8988T (cell line): ENCODE data around the gene MDC1.
"Not testable (repeated sequence)": the region's sequence is repeated elsewhere in the genome, so short reads cannot be mapped to it uniquely, and the experiment has no call there.

Source experiments
- DNase-seq: peaks from one replicate; pipeline ENCODE4 v3.0.0; 2011

MDC1 gene

DNA sequence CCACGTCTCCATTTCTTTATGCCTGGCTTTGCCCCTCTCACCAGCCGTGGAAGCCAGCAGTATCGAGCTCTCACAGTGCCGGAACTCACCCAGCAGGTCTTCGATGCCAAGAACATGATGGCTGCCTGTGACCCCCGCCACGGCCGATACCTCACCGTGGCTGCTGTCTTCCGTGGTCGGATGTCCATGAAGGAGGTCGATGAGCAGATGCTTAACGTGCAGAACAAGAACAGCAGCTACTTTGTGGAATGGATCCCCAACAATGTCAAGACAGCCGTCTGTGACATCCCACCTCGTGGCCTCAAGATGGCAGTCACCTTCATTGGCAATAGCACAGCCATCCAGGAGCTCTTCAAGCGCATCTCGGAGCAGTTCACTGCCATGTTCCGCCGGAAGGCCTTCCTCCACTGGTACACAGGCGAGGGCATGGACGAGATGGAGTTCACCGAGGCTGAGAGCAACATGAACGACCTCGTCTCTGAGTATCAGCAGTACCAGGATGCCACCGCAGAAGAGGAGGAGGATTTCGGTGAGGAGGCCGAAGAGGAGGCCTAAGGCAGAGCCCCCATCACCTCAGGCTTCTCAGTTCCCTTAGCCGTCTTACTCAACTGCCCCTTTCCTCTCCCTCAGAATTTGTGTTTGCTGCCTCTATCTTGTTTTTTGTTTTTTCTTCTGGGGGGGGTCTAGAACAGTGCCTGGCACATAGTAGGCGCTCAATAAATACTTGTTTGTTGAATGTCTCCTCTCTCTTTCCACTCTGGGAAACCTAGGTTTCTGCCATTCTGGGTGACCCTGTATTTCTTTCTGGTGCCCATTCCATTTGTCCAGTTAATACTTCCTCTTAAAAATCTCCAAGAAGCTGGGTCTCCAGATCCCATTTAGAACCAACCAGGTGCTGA lies 7.0 kb upstream of the MDC1 start:
- DNase-seq, result not testable (repeated sequence)

DNA sequence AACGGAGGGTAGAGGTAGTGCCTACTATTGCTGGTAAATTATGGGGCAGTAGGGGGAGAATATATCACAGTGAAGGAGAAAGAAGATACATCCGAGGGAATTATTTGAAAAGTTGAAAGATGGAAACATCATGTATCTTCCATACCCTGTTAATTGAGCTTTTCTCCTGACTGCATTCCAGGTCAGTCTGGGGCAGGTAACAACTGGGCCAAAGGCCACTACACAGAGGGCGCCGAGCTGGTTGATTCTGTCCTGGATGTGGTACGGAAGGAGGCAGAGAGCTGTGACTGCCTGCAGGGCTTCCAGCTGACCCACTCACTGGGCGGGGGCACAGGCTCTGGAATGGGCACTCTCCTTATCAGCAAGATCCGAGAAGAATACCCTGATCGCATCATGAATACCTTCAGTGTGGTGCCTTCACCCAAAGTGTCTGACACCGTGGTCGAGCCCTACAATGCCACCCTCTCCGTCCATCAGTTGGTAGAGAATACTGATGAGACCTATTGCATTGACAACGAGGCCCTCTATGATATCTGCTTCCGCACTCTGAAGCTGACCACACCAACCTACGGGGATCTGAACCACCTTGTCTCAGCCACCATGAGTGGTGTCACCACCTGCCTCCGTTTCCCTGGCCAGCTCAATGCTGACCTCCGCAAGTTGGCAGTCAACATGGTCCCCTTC lies 6.2 kb upstream of the MDC1 start:
- not testable (repeated sequence) for DNase-seq

DNA sequence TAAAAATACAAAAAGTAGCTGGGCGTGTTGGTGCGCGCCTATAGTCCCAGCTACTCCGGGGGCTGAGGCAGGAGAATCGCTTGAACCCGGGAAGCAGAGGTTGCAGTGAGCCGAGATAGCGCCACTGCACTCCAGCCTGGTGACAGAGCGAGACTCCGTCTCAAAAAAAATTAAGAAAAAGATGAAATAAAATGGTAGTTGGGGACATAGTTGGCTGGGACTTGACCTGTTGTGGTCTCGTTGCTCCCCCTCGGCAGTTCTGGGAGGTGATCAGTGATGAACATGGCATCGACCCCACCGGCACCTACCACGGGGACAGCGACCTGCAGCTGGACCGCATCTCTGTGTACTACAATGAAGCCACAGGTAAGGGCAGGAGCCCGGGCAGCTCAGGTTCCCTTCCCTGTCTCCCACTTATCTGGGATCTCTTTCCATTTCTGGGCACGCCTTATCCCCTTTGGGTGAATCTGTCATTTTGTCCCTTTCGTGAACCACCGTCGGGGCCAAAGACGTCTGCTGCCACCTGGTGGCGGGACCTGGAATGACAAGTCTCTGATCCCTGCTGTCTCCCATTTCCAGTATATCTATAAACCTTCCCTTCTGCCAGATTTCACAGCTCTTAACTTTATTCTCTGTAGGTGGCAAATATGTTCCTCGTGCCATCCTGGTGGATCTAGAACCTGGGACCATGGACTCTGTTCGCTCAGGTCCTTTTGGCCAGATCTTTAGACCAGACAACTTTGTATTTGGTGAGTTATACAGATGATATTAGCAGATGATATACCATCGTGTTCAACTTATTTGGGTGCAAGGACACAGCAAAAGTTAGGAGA lies 5.4 kb upstream of the MDC1 start:
- no peak for DNase-seq

DNA sequence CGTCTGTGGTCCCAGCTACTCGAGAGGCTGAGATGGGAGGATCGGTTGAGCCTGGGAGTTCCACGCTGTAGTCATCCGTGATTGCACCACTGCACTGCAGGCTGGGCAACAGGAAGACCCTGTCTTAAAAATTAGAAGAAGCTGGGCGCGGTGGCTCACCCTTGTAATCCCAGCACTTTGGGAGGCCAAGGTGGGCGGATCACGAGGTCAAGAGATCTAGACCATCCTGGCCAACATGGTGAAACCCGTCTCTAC lies 4.9 kb upstream of the MDC1 start:
- DNase-seq, result not testable (repeated sequence)

DNA sequence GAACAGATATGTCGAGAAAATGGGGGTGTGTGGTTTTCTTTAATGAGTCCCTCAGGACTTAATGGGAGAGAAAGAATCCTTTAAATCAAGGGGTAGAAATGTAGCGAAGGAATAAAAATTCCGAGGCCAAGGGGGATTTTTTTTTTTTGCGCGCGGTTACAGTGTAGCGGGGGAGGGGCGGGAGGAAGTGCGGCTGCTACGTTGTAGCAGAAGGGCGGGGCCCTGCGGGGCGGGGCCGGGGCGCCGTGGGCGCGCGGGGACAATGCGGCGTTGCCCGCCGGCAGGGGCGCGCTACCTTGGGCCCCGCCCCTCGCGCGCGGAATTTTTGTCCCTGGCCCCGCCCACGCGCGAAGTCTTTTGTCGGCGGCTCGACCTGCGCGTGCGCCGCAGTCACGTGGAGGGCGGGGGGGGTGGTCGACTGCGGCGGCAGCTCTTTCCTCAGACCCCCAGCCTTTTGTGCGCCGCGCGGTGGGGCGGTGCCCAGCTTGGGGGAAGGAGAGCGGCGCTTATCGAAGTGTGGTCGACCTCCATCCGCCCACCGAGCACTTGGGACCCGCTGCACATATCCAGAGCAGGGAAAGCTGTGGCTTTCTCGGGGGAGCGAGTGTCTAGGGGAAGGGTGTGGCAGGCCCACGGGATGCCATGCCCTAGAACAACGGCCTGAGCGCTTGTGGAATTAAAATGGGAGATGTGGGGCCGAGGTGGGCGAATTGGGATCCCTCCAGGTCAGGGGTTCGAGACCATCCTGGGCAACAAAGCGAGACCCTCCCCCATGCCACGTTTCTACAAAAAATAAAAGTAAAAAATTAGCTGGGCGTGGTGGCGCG lies 4.3 kb upstream of the MDC1 start:
- DNase-seq, result peak; percentile 71

DNA sequence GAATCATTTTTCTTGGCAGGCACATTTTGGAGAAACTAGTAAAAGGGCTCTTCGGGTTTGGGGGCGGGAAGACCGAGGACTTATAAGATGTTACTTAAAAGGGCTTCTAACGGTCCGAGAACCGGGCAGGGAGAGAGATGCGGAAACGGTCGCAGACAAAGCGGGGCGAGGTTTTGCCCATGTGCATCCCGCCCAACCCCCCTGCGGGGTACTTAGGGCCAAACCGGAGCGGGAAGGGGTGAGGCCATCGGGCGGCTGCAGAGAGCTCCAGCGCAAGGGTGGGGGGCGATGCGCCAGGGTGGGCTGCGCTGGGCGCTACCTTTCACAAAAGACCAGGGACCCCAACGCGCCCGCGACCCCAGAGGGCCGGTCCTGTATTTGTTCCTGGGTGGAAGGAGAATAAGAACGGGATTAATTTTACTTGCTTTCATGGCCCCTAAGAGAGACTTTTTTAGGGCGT lies 3.7 kb upstream of the MDC1 start:
- DNase-seq, result no peak

DNA sequence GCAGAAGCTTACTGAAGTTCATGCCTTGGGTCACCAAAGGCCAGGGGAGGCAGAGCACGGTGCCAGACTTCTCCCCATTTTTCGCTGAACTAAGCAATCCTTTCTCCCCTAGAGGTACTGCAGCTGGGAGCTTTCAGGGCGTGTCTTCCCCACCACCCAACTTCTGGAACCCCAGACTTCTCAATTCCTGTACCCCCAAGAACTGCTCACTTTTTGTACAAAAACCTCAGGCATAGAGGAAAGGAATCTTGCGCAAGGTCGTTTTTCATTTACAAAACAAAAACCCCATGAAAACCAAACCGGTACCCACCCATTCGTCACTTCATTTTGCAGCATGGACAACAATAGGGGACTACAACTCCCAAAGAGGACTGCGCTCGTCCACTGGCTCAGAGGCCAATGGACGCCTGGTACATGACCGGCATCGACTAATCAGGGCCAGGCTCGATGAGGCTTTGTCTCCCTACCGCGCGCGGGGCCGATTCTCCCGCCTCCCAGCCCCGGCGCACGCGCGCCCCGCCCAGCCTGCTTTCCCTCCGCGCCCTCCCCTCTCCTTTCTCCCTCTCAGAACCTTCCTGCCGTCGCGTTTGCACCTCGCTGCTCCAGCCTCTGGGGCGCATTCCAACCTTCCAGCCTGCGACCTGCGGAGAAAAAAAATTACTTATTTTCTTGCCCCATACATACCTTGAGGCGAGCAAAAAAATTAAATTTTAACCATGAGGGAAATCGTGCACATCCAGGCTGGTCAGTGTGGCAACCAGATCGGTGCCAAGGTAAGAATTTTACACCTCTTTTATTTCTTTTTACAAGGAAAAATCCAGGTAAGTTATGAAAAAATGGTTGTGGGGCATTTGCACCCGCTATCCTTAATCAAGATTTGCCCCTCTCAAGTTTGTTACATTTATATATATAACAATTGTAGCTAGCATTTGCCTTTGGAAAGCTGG lies 3.0 kb upstream of the MDC1 start, which contains the start of gene TUBB:
TUBB (plus strand) TSS at position 562 of the 947 bp plus-strand sequence; CDS start at position 717, 155 bp downstream.
- peak; percentile 83 for DNase-seq

DNA sequence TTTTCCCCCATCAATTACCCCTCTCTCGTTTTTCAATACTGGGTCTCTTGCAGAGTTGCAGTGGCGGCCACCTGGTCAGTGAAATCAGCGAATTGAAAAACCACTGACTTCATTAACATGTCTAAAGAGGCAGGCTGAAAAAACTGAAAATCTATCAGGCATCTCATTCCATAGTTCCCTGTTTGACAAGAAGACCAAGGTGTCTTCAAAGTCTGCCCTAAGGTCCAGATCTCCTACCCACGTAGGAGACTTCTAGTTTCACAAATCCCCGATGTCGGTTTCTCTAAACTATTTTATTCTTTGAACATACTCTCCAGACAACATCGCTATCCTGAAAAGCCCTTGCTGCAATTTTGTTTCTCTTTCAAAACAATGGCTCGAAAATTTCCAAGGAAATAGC lies 2.3 kb upstream of the MDC1 start:
- no peak for DNase-seq

DNA sequence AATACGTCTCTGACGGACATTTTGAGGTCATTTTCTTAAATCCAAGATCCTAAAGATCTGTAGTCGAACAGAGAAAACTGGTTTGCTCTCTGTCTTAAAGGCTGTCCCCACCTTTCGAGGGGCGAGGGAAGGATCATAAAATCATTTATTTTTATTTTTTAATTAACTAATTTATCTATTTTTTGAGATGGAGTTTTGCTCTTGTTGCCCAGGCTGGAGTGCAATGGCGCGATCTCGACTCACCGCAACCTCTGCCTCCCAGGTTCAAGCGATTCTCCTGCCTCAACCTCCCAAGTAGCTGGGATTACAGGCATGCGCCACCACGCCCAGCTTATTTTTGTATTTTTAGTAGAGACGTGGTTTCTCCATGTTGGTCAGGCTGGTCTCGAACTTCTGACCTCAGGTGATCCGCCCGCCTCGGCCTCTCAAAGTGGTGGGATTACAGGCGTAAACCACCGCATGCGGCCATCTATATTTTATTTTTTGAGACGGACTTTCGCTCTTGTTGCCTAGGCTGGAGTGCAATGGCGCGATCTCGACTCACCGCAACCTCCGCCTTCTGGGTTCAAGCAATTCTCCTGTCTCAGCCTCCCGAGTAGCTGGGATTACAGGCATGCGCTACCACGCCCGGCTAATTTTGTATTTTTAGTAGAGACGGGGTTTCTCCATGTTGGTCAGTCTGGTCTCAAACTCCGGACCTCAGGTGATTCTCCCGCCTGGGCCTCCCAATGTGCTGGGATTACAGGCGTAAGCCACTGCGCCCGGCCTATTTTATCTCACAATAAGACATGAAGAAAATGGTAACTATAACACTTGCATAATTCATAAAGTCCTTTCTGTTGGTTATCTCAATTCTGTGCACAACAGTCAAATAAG lies 1.0 kb upstream of the MDC1 start:
- not testable (repeated sequence) for DNase-seq

DNA sequence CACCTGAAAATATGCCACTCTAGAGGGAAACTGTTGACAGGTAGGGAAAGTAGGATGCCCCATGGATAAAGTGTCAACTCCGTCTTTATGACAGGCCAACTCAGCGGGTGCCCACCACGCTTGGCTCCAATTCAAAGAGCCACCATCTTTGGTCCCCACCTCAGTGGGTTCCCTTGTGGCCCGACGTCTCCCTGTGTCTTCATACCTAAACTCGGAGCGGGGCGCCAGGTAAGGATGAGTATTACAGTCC lies 277 bp downstream of the MDC1 start:
- DNase-seq, result no peak

DNA sequence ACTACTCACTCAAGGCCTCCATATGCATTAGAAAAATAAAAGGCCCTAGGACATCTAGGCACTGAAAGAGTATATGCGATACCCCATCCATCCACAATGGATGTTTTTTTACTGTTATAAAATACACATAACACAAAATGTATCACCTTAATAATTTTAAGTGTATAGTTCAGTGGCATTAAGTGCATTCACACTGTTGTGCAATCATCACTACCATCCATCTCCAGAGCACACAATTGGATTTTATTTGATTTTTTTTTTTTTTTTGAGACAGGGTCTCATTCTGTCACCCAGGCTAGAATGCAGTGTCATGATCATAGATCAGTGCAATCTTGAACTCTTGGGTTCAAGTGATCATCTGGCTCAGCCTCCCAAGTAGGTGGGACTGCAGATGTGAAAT lies 2.8 kb downstream of the MDC1 start:
- no peak for DNase-seq

DNA sequence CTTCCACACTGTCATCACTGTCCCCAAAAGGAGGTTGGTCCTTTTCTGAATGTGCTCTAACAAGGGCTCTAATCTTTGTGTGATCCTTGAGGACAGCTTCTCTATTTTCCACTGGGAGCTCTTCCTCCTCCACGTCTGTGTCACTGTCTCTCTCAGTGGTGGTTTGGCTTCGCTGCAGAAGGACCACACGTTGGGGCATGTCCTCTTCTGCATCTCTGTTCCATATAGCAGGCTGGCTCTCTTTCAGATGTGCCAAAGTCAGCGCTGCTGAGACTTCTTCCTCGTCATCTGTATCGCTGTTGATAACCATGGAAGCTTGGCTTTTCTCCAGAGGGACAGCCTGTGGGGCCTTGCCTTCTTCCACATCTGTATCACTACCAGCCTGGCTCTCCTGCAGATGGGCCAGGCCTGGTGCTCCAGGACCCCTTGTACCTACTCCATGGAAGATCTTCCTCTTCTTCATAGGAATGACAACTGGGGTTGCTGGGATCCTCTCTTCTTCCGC lies 4.6 kb downstream of the MDC1 start:
- DNase-seq, result no peak

DNA sequence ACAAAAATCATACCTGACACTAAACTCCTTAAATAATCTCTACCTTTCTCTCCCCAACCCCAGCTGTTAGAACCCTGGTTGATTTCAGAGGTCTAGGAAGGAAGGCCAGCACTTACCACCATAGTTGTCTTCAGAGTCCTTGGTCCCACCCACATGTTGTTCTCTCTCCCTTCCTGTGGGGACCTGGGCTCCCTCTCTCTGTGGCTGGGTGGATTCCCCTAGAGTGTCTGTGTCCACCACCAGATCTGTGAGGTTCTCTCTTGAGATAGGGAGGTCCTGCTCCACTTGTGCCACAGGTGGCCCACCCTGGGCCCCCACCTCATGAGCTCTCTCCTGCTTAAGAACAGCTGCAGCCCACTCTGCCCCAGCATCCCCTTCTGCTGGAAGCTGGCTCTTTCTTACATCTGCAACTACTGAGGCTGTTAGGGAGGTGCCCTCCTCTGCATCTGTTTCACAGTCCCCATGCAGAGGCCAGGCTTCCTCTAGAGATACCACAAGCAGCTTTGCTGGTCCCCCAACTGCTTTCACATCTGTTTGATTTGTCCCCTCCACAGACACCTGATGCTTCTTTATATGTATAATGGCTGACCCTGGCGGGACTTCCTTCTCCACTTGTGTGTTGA lies 5.2 kb downstream of the MDC1 start:
- no peak for DNase-seq

DNA sequence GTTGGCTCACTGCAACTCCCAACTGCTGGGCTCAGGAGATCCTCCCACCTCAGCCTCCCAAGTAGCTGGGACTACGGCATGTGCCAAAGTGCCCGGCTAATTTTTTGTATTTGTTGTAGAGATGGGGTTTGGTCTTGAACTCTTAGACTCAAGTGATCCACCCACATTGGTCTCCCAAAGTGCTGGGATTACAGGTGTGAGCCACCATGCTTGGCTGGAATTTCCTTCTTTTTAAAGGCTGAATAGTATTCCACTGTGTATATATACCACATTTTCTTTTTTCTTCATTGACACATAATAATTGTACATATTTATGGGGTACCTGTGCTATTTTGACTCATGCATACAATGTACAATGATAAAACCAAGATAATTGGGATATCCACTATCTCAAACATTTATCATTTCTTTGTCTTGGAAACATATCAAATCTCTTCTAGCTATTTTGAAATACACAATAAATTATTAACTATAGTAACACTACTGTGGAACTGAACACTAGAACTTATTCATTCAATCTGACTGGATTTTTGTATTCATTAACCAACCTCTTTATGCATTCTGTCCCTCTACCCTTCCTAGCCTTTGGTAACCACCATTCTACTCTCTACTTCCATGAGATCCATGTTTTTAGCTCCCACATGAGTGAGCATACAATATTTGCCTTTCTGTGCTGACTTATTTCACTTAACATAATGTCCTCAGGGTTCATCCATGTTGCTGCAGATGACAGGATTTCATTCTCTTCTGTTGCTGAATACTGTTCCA lies 7.8 kb downstream of the MDC1 start:
- no peak for DNase-seq

DNA sequence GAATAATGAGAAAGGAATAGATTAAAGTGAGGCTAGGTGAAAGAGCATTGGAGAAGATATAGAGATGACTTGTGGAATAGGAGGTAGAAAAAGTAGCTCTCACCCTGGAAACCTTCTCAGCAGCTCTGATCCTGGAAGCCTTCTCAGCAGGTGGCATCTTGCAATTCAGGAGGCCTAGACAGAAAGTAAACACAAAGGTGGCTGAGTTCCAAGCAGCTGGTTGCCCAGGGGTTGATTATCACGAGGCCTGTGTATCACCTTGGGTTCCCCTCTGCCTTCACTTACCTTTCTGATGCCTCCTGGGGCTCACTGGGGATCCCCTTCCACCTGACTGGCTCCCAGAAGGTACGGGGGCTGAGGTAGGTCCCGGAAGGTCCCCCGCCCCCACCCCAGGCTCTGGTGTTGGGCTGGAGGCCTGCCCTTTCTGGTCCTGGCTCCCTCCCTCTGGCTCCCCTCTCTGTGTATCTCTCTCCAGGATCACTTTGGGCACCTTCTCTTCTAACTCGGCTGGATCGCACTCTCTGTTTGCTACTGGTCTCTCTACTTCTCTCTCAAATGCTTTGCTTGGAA lies 9.7 kb downstream of the MDC1 start:
- no peak for DNase-seq

DNA sequence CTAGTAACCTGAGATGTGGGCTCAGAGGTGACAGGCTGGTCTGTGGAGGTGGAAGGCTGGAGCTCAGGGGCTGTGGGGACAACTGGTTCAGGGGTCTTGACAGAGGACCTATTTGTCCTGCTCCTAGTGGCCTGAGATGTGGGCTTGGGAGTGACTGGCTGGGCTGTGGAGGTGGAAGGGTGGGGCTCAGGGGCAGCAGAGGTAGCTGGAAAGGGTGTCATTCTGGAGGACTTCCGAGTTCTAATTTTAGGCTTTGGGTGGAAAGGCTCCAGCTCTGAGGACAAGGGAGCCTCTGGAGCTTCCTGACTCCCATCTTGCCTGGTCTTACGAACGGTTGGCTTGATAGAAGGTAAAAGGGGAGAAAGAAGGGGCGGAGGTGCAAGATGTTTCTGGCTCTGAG lies 11.5 kb downstream of the MDC1 start:
- DNase-seq, result no peak

DNA sequence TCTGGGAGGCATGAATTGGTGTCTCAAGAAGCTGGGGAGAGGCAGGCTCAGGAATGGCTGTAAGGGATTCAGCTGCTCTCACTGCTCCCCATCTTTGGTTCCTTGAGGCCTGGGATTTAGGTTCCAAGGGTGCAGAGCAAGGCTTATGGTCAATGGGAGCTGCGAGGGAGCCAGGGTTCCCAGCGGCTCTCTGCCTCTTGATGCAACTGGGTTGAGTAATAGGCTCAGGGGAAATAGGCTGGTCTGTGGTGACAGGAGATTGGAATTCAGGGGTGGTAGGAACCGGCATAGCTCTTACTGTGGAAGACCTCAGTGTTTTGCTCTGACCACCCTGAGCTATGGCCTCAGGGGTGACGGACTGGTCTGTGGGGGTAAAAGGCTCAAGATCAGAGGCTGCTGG lies 13.3 kb downstream of the MDC1 start:
- DNase-seq, result no peak

DNA sequence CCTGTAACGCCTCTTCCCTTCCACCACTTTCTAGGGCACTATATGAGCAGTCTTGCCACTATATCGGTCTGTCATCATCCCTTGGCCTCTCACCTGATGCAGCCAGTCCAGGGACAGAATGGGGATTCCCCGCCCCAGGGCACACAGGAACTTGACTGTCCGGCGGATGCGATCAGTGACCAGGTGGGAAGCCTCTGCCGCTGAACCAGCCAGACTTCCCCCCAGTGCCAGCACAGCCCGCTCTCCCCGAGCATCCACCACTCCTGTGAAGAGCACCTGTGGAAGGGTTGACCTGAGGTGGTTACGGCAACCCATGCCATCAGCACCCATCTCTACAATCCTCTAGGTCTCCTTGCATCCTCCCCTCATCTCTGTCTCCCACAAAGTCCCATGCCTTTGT lies 14.1 kb downstream of the MDC1 start:
- no peak for DNase-seq

DNA sequence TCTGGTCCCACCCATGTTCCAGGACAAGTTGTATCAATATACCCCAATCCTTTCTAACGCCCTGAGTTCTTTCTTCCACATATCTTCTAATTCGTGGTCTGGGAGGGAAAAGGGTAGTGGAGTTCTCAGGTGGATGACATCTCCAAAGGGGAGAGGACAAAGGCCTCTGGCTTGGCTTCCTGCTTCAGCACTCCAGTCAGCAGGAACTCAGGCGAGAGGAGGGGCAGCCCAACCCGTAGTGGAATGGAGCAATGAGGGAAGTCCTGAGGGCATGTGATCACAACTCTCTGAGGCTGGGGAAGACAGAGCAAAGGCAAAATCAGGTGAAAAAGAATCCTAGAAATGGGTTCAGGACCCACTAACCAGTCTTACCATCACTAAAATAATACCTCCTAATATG lies 16.7 kb downstream of the MDC1 start:
- no peak for DNase-seq
